ENCODE data around the gene NXN.
"Not testable (repeated sequence)": the region's sequence is repeated elsewhere in the genome, so short reads cannot be mapped to it uniquely, and the experiment has no call there.

Gene NXN

DNA sequence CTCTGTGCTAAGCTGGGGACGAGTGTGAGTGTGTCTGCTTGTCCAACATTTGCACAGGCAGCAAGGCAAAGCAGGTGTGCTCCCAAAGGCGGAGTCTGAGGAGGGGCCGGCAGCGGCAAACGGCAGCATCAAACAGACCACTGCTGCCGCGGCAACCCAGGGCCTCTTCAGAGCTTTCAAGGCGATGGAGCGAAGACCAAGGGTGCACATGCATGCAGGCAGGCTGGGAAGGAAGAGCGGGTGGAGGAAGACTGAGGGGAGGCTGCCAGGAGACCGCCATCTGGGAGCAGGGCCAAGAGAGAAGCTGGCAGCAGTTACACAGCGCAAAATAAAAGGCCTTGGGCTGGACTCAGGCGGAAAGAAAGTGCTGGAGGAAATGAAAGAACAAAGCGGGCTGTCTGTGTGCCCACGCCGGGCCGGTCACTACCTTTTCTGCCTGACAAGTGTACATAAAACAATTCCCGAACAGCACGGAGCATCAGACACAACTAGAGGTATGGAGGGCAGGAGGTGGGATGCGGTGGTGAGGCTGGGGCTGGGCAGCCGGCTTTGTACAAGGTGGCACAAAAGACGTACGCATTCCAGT is 25.9 kb upstream of the NXN start:
- DNase-seq = no peak

DNA sequence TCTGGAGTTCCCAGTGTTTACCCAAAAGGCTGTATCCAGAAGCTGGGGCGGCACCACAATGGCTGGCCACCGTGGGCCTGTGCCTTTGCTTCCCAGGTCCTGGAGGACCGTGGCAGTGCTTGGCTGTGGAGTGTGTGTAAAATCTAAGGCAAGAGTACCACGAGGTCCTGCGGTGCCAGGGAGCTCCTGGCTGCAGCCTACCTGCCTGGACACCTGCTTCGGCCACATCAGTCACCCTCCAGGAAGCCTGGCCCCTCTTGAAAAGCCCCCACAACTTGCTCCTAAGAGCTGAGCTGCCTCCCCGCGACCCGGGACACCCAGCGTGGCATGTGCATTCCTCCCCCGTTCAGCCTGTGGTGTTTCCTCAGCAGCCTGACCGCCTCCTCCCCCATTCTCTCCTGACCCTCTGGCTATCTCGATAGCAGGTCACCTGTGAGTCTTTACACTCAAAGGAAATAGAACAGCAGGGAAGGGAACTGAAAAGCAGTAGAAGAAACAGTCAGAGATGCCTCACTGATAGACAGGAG is 25.3 kb upstream of the NXN start:
- DNase-seq = no peak

DNA sequence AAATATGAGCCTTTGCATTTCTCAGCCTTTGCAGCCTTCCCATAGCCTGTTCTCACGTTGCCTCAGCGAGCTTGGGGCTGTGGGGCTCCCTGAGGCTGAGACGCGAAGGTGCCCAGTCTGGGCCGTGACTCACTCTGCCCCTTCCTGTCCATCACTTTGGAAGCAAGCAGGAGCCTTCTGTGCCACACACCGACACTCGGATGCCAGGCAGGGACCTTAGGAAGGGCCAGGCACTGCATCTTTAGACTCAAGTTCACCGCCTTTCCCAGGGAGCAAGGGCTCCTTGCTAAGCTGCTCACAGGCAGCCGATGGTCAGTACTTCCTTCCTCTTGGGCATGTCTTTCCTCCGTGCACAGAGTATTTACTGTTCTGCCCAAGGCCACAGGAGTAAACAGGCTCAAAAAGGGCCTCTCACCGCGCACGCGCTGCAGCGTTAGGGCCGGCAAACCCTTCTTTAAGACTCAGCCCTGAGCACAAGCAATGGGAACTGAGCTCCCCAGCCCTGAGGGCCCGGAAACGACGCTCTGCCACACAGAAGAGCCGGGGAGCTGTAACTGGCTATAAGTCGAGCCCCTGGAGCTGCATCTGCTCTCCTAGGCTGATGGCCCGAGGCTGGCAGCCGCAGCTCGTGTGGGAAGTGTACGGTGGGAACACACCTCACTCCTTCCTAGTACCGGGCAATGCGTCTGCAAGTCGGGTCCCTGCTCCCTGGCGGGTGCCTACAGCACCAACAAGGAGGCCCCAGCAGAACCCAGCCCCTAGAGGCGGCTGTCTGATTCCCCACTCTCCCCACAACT is 24.6 kb upstream of the NXN start:
- no peak for DNase-seq

DNA sequence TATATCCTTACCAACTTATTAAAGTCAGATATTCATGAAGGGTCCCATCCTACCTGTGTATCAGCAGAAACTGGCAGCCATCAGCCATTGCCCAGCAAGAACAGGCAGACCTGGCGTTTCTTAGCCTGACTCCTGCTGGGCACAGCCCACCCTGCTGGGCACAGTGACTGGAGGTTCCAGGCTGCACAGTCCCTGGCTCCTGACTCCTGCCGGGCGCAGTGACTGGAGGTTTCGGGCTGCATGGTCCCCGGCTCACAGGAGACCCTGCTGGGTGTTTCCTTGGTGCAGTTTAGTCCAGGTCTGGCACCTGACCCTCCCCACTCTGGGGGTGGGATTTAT is 24.0 kb upstream of the NXN start:
- DNase-seq = no peak

DNA sequence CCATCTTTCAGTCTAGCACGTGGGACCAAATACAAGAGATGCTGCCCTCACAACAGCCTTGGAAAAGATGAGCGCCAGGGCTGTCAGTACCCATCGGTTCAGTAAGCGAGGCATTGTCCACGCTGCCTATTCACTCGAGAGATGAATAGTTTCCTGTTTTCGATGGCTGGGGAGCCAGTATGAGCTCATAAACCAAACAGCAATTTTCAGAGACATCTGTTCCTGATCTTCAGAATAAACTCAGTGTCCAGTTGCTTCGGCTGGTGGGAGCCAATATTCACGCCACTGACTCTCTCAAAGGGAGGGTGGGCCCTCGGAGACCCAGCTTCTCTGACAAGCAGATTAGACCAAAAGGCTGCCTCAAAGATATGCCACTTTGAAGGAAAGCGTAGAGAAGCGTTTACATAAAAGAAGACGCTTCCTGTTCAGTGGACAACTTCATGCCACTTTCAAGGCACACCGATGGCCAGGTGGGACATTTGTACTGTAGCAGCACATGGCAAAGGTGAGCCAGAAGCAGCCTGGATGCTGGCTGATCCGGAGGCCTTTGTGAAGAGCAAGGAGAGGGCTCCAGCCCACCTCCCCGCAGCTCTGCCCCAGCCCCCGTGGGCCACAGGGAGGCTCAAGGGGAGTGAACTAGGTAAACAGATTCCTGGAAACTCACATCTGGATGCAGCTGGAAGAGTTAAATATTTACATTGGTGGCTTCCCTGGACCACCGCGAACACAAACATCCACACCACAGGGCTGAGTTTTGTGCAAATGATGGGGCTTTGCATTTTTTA is 23.4 kb upstream of the NXN start:
- DNase-seq = no peak

DNA sequence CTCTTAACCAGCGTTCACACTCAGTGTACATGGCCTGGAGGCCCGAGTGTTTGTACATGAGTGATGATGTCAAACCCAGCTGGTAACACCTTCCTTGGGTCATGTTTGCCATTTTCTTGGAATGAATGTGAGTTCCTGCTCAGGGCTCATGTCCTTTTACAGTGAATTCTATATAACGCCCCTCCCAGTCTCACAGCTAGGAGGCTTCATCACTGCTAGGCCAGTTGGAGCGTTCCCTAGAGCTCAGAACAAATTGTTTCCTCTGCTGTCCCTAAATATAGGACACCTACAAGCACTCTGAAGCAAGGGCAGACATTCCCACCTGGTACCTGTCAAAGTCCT is 22.8 kb upstream of the NXN start:
- DNase-seq = no peak

DNA sequence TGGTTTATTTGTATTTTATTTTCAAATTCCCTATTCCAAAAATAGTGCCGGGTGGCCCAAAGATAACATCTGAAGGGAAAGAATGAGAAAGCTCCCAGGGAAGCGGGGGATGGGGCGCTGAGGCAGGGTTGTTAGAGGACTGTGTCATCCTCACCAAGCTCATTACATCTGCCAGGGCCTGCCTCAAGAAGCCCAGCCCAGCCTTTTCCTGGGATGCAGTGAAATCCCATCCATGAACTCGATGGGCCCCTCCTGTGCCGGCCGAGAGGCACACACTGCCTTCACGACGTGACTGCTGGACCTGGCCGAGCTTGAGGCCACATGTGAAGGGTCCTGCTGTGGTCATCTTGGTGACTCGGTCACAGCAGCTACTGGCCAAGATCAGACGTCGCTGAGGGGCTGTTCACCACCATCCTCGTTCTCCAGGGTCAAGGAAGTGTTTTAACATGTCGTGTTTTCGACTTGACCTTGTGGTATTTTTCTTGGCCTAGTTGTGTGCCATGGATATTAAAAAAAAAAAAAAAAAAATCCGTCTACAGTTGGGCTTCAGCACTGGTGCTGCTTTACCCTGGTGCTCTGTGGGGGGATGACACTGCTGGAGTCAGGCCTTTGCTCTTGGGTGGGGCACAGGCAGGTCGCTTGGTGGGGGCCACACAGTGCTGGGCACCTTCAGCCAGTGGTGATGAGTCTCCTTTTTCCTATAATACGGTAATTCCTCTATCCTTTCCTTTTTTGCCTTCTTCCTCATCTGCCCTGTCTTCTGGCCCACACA is 22.2 kb upstream of the NXN start:
- DNase-seq = no peak

DNA sequence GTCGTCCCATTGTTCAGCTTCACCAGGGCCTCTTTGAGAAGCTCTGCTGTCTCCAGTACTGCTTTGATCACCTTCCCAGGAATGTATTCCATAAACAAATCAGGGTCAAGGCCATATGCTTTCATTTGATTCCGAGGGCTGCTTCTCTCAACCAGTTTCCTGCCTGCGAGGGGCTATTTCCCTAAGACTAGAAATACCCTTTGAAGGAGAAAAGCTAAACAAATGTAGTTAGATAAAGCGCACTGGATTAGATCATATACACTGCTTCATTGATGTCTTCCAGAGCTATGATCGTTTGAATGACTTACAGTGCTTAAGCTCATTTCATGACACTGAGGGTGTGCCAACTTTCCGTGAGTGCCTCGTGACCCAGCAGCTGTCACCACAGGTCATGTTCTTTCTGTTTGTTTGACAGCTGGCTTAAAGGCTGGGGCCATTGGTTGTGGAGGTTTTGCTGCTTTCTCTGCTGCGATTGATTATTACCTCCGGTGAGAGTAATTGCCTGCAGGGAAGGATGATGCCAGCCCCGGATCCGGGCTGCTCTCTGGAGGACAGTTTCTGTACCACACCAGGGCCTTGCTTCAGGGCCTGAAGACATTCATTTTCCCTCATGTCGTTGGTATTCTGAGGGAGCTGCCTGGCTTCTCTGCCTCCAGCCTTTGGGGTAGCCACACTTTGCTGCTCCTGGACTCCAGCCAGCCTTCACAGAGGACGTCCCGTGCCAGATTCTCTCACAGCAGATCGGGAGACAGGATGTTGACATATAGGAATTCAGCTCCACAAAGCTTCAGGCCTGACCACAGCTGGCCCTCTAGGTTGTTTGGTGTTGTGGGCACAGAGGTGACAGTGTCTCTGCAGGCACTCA is 21.3 kb upstream of the NXN start:
- DNase-seq = no peak

DNA sequence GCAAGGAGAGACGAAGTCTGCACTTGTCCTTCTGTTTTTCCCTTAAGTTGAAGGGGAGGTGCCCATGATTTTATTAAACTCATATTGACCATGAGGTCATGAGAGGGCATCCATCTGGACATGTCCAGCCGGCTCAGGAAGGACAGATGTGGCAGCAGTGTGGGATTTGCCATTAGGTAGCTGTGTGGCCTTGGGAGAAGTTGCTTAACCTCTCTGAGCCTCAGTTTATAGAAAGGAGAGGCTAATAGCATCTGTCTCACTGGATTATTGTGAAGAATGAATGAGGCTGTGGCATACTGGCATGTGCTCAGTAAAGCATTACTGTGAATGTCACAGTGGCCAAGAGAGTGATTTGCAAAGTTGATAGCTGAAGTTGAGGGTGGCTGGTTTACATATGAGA is 18.5 kb upstream of the NXN start:
- no peak for DNase-seq

DNA sequence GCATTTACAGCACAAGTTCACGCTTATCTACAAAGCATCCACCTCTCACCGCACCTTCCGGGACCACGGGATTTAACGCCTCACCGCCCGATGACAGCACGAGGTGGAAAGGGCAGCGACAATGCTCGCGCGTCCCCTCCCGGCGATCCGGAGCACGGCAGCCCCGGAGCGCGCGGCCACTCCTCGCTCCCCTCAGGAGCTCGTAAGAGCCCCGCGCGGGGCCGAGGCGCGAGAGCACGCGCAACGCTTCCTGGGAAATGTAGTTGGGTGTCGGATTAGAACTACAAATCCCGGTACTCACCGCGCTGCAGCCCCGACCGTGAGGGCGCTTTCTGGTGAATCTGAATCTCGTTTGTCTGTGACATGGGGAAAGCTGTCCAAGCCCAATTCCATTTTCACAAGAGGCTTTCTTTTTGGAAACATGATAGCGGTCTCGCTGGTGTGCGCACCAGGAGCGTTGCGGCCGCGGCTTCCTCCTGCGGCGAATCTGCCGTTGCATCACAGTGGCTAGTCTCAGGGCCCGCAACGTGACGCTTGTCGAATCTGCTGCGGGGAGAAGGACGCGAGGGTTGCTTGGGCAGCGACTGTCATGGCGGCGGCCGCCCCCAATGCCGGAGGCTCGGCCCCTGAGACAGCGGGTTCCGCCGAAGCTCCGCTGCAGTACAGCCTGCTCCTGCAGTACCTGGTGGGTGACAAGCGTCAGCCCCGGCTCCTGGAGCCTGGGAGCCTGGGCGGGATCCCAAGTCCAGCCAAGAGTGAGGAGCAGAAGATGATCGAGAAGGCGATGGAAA is 17.2 kb upstream of the NXN start, which contains the start of gene TIMM22:
TIMM22 (plus strand) TSS at position 576 of the 791 bp plus-strand sequence; CDS start at position 590, 14 bp downstream.
- DNase-seq = peak; percentile 83 to 100 (median 96)

DNA sequence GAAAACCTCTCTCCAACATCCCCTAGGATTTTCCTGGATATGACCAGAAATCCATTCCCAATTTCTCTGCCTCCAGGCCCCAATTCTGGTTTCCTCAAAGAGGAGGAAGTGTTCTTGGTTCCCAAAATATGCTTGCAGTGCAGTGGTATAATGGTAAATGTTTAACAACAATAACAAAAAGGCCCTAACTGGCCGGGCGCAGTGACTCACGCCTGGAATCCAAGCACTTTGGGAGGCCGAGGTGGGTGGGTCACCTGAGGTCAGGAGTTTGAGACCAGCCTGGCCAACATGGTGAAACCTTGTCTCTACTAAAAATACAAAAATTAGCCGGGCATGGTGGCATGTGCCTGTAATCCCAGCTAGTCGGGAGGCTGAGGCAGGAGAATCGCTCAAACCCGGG is 15.7 kb upstream of the NXN start:
- not testable (repeated sequence) for DNase-seq

DNA sequence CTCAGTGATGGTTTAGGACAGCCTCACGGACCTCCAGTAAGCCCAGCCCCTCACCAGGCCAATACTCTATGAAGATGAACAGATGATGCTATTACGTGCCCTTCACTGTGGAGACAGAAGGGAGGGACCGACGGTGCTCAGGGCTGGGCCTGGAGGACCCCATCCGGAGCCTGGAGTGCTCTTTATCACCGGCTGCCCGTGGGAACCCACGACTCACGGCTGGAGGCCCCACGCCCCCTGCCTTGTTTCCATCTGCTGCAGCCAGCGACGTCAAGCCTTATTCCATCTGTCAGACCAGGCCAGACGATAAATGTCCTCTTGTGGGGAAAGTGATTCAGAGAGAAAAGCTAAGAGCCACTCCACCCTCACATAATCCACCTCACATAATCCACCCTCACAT is 13.4 kb upstream of the NXN start:
- no peak for DNase-seq

DNA sequence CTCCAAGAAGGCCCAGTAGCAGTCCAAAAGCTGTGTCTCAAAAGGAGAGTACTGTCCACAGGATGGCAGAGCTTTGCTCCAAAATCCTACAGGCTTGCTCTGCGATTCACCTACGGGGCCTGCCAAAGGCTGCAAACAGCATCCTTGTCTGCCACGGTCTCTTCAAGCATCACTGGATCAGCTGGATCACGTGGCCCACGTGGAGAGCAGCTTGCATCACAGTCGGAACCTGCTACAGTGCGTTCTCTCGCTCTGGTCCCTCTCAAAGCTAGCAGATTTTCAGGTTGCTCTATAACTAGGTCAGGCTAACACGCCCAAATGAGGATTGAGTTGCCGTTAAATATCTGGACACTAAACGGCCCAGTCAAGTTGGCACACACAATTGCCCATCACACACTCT is 9.0 kb upstream of the NXN start:
- DNase-seq = no peak

DNA sequence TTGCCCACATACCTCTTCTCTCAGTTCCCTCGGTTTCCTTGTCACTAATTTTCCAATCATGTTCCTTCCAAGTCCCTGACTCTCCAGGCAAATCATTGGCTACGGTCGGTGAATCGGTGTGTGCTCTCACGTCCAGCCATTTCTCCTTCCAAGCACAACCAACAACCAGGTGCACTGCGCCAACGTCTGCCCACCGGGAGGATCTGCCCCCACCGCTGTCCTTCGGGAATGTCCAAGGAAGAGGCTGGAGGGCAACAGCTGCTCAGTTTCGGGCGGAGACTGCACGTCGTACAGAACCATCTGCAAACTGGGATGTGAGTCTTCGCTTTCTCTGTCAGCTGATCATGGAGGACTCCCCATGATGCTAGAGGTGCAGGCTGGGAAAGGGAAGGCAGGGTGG is 8.4 kb upstream of the NXN start:
- DNase-seq = no peak

DNA sequence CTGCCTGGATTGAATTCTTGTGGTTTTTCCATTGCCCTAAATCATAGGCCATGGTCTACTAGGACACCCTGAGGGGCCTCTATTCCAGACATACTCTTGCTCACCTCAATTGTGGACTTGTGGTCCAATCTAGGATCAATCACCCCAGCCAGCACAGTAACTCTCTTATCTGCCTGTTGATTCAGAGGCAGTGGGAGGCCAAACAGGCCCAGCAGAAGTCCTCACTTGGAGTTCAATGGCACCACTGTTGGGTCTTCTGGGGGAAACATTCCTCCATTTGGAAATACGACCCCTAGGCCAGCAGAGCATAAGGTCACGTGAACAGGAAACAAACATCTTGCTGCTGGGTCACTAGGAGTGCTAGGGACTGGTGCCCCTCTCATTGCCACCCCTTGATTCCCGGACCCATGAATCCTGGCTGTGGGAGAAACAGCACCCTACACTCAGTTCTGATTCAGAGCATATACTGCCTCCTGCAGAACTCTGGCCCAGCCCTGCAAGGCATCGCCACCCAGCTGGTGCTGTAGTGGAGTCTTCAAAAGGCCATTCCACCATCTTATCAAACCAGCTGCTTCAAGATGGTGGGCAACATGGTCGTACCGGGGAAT is 6.8 kb upstream of the NXN start:
- DNase-seq = no peak

DNA sequence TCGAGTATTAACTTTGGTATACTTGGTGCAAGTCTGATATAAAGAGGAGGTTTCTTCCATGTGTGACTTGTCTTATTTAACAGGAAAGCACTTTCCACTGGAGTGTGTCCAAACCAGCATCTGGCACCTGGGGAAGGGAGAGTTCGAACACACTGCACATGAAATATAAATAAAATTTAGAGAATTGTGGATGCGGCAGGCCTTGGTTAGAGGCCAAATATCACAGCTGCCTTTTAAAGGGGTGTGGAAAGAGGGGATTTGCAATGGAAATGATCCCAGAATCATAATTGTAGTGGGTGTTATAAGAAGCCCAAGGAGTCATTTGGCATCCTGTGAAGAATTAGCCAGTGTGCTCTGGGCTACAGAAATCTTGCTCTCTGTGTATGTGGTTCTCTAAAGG is 4.3 kb upstream of the NXN start:
- DNase-seq = no peak

DNA sequence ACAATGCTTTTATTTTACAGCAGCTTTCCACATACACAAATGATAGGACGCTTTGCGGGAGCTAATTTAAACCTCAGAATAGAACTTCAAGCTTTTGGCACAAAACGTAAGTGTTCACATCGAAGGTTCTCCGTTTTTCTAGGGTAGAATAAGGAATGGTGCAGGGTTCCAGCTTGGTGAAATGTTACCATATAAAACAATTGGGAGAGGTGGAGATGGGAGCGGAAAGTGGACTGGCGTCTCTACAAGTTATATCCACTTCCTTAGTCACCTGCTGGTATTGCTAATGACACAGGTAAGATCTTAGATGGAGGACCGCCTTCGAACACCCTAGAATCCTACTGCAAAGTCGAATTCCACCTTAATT is 1.7 kb upstream of the NXN start:
- DNase-seq = no peak

DNA sequence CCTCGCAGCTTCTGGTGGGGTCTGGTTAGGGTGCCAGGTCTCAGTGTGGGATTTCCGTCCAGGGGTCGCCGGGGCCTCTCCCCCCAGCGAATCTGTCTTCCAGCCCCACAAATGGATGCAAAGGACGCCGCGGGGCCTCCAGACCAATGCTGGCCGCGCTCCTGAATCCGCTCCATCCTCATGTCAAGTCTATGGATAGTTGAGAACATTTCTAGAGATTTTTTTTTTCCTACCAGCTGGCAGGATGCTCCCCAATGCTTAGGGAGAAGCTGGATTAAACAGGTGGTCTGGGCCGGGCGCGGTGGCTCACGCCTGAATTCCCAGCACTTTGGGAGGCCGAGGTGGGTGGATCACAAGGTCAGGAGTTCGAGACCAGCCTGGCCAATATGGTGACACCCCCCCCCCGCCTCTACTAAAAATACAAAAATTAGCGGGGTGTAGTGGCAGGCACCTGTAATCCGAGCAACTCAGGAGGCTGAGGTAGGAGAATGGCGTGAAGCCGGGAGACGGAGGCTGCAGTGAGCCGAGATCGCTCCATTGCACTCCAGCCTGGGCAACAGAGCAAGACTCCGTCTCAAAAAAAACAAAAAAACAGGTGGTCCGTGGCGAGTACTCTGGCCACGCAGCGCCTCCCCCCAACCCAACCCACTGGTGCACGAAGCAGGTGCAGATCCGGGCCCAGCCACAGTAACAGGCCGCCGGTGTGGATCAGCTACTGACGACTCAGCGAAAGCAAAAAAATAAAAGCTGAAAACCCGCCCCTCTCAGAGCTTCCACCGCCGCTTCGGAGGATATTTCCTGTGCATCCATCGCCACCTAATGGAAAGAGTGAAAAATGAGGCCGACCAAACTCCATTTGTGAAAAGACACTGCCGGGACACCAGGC is 1.1 kb upstream of the NXN start:
- DNase-seq = peak; percentile 57 to 89 (median 82)

DNA sequence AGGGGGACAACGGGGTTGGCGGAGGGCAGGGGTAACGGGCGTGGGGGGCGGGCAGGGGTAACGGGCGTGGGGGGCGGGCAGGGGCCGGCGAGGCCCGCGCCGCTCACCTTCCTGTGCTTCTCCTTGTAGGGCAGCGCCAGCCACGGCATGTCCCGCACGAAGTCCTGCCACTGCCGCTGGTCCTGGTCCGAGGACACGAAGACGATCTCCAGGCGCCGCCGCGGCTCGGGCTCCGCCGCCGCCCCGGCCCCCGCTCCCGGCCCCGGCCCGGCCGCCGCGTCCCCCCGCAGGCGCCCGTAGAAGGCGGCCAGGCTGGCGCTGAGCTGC is 401 bp downstream of the NXN start:
- DNase-seq = no peak
